Smooth muscle cell (in vitro differentiated cells): ENCODE results near the gene TSHZ2. TPM values are rescaled to one million over a fixed set of nuclear protein-coding genes. Genes with fewer than 3 reads are reported as not detected.

ENCODE experiments used
- DNase-seq: peaks from one replicate; lab custom pipeline; 2025; ENCODE audit not compliant: unreplicated experiment; lab: John Stamatoyannopoulos, UW
- H2AFZ ChIP-seq: fragments of 200-600 bp; sonication (generic); 2 replicates; pipeline ENCODE4 v1.6.0; 2016; ENCODE audit warnings: antibody characterized with exemption, low read depth, mild to moderate bottlenecking
- H3F3A ChIP-seq: fragments of 200-600 bp; sonication (generic); 2 replicates; pipeline ENCODE4 v1.6.0; 2017; ENCODE audit warnings: antibody characterized with exemption, low read depth
- H3K27ac ChIP-seq: fragments of 200-600 bp; sonication (generic); 2 replicates; pipeline ENCODE4 v1.5.1; 2016; ENCODE audit warnings: low read depth, mild to moderate bottlenecking
- H3K27me3 ChIP-seq: fragments of 200-600 bp; sonication (generic); 2 replicates; pipeline ENCODE4 v1.6.1; 2016; ENCODE audit warnings: low read depth, mild to moderate bottlenecking
- H3K36me3 ChIP-seq: fragments of 200-600 bp; sonication (generic); 2 replicates; pipeline ENCODE4 v1.5.1; 2016; ENCODE audit warnings: low read depth
- H3K4me1 ChIP-seq: fragments of 200-600 bp; sonication (generic); 2 replicates; pipeline ENCODE4 v1.5.1; 2016; ENCODE audit warnings: low read depth
- H3K4me2 ChIP-seq: fragments of 200-600 bp; sonication (generic); 2 replicates; pipeline ENCODE4 v1.6.0; 2016; ENCODE audit warnings: mild to moderate bottlenecking
- H3K4me3 ChIP-seq: fragments of 200-600 bp; sonication (generic); 2 replicates; pipeline ENCODE4 v1.5.1; 2016; ENCODE audit warnings: mild to moderate bottlenecking
- H3K79me2 ChIP-seq: fragments of 200-600 bp; sonication (generic); 2 replicates; pipeline ENCODE4 v1.6.0; 2016; ENCODE audit warnings: low read depth, mild to moderate bottlenecking
- H3K9ac ChIP-seq: fragments of 200-600 bp; sonication (generic); 2 replicates; pipeline ENCODE4 v1.6.0; 2016; ENCODE audit warnings: low read depth
- H3K9me3 ChIP-seq: fragments of 200-600 bp; sonication (generic); replicated peaks from 2 replicates; pipeline ENCODE4 v1.5.1; 2016; ENCODE audit warnings: low read depth
- H4K20me1 ChIP-seq: fragments of 200-600 bp; sonication (generic); 2 replicates; pipeline ENCODE4 v1.6.0; 2016; ENCODE audit warnings: low read depth
- WGBS: methylation state at CpG from one replicate; pipeline ENCODE4 v1.1.7; 2016; ENCODE audit warnings: low lambda C conversion rate; 5-methylcytosine and 5-hydroxymethylcytosine counted together
- polyA plus RNA-seq: library from polyadenylated mRNA; unstranded; fragments of >200 nt; fragmentation: Nextera tagmentation; extraction: Ambion mirVana; gene quantifications from 2 replicates; pipeline ENCODE4 v1.2.1, GENCODE V29; 2016
- total RNA-seq: library from RNA; depleted of rRNA; stranded (reverse); fragments of >200 nt; gene quantifications from 2 replicates; pipeline ENCODE4 v1.2.3, GENCODE V29; 2014
- TF ChIP-seq, protein P1 (sequence below): fragments of 200-600 bp; sonication (generic); IDR thresholded peaks from 2 replicates; pipeline ENCODE4 v1.5.1; 2017; ENCODE audit warnings: borderline replicate concordance, mild to moderate bottlenecking, antibody characterized with exemption; ENCODE audit not compliant: insufficient read depth, poor library complexity, severe bottlenecking

Gene TSHZ2
- total and polyA plus RNA-seq, 2 experiments from 2014 or later: 4.8 to 6.6 TPM

DNA sequence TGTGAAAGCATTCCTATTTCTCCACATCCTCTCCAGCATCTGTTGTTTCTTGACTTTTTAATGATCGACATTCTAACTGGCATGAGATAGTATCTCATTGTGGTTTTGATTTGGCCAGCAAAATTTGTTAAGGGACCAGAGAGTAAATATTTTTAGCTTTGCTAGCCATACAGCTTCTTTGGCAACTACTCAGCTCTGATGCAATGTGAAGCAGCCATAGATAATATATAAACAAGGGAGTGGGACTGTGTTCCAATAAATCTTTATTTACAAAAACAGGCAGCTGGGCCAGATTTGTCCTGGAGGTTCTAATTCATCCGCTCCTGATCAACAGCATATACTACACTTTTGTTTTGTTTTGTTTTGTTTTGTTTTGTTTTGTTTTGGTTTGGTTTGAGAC lies 418.6 kb downstream of the TSHZ2 start:
- H3K27ac ChIP-seq: no peak overlapping the region
- H3K79me2 ChIP-seq: no peaks in the 10 kb centered on the region
- H4K20me1 ChIP-seq: no peaks in the 10 kb centered on the region
- H3K27me3 ChIP-seq: no peaks in the 10 kb centered on the region
- H3F3A ChIP-seq: no peaks in the 10 kb centered on the region
- TF ChIP-seq, protein P1, sequence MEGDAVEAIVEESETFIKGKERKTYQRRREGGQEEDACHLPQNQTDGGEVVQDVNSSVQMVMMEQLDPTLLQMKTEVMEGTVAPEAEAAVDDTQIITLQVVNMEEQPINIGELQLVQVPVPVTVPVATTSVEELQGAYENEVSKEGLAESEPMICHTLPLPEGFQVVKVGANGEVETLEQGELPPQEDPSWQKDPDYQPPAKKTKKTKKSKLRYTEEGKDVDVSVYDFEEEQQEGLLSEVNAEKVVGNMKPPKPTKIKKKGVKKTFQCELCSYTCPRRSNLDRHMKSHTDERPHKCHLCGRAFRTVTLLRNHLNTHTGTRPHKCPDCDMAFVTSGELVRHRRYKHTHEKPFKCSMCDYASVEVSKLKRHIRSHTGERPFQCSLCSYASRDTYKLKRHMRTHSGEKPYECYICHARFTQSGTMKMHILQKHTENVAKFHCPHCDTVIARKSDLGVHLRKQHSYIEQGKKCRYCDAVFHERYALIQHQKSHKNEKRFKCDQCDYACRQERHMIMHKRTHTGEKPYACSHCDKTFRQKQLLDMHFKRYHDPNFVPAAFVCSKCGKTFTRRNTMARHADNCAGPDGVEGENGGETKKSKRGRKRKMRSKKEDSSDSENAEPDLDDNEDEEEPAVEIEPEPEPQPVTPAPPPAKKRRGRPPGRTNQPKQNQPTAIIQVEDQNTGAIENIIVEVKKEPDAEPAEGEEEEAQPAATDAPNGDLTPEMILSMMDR: no peak
- H3K36me3 ChIP-seq: no peaks in the 10 kb centered on the region
- 96% methylated on average over 2 of the region's 2 CpGs for WGBS
- no peak overlapping the region for H3K9ac ChIP-seq
- no peak overlapping the region for H3K4me2 ChIP-seq
- no peak overlapping the region for H2AFZ ChIP-seq
- no peak overlapping the region for H3K4me3 ChIP-seq
- no peaks in the 10 kb centered on the region for H3K4me1 ChIP-seq
- DNase-seq: no peak
- H3K9me3 ChIP-seq: no peaks in the 10 kb centered on the region

DNA sequence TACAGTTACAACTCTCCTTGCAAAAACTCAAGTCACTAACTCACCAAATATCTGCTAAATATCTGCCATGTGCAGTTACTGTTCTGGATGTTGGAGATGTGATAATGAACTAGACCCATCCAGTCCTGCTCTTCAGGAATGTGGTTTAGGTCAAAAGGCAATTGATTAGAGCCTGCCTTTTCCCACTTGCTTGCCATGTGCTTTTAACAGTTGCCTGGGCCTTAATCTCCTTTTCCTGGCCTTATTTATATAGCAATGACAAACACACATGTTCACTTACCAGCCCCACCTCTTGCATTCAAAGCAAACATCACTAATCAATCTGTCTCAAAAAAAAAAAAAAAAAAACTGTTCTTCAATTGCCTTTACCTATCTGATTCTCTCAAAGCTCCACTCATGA lies 422.3 kb downstream of the TSHZ2 start:
- H3K9me3 ChIP-seq: no peaks in the 10 kb centered on the region
- no peaks in the 10 kb centered on the region for H4K20me1 ChIP-seq
- H3K9ac ChIP-seq: no peak overlapping the region
- H3K79me2 ChIP-seq: no peaks in the 10 kb centered on the region
- H3K36me3 ChIP-seq: no peaks in the 10 kb centered on the region
- H3F3A ChIP-seq: no peaks in the 10 kb centered on the region
- H3K27ac ChIP-seq: no peak overlapping the region
- DNase-seq: no peak
- no peaks in the 10 kb centered on the region for H3K27me3 ChIP-seq
- no peak overlapping the region for H2AFZ ChIP-seq
- H3K4me1 ChIP-seq: no peaks in the 10 kb centered on the region
- H3K4me2 ChIP-seq: no peak overlapping the region
- TF ChIP-seq, protein P1: no peak
- no peak overlapping the region for H3K4me3 ChIP-seq

DNA sequence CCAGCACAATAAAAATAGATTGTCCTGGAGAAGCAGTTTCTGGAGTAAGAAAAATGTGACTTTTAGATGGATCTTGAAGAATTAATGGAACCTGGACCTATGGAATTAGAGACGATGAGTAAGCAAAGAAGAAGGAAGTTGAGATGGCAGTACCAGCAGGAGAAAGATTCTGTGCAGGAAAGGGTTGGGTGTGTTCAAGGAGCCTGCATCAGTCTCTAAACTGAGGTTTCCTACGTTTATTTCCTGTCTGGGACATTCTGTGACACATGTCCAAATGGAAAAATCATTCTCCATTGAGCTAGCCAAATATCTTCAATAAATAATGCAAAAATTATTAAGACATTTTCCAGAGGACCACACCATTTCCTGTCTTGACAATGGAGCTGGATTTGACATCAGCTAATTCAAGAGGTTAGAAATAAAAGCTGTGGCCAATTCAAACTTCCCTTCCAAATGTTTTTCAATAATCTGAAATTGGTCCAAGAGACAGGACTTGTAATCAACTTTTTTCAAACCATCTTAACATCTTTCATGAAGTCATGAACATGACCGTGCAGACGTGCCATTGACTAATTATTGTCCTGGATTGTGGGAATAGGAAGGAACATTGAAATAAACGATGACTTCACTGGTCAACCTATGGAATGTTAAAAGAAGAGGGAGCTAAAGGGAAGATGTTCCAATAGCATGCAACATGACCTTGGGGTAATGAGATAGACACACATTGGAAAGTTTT lies 423.2 kb downstream of the TSHZ2 start:
- Histone ChIP-seq H4K20me1 (no peaks in the 10 kb centered on the region), H3F3A (no peaks in the 10 kb centered on the region), H3K9me3 (no peaks in the 10 kb centered on the region), H2AFZ (no peak overlapping the region), H3K27ac (no peak overlapping the region), H3K4me3 (no peak overlapping the region), H3K4me2 (no peak overlapping the region), H3K36me3 (no peaks in the 10 kb centered on the region), H3K4me1 (no peaks in the 10 kb centered on the region), H3K27me3 (no peaks in the 10 kb centered on the region), H3K9ac (no peak overlapping the region), H3K79me2 (no peaks in the 10 kb centered on the region)
- TF ChIP-seq, protein P1: no peak
- WGBS: 86% methylated on average over 5 of the region's 5 CpGs
- DNase-seq: no peak

DNA sequence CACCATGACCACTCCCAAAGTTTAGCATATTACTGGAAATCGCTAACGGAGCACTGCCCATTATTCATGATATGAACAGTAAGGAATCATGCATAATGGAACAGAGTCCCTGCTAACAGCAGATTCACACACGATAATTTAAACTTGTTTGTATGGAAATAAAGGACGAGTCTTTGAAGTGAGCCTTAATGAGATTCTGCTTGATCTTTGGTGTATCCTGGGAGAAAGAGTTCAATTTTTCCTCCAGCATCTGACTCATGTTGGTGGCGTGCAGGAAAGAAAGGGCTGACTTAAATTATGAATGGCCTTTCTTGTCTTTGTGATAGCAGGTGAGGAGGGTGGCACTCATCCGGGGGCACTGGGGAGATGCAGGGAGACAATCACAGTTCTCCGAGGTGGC lies 426.9 kb downstream of the TSHZ2 start:
- Histone ChIP-seq H3K27ac (no peak overlapping the region), H3K4me3 (no peak overlapping the region), H3K27me3 (no peaks in the 10 kb centered on the region), H3F3A (no peaks in the 10 kb centered on the region), H3K79me2 (no peaks in the 10 kb centered on the region), H4K20me1 (no peaks in the 10 kb centered on the region), H3K9me3 (no peaks in the 10 kb centered on the region), H3K9ac (no peak overlapping the region), H3K36me3 (no peaks in the 10 kb centered on the region), H2AFZ (no peak overlapping the region), H3K4me1 (no peaks in the 10 kb centered on the region), H3K4me2 (no peak overlapping the region)
- no peak for DNase-seq
- 91% methylated on average over 7 of the region's 7 CpGs for WGBS
- TF ChIP-seq, protein P1: no peak
